Skeletal muscle cell (primary cell): ENCODE results near the gene PNKD.

Experiments
- DNase-seq: peaks from one replicate; pipeline ENCODE4 v3.0.0-alpha.2; 2010; ENCODE audit warnings: low read depth
- H3K4me3 ChIP-seq: 2 replicates; pipeline ENCODE4 v1.5.1; 2011; ENCODE audit warnings: low read depth, mild to moderate bottlenecking, control low read depth, low read length, moderate library complexity

The PNKD gene

GRCh38 chr2:218360453-218360852 is 90.1 kb downstream of the PNKD start:
- DNase-seq = no peak

GRCh38 chr2:218362606-218363005 is 92.3 kb downstream of the PNKD start:
- DNase-seq = no peak
- no peak overlapping the region for H3K4me3 ChIP-seq

More at GRCh38 chr2:218360453-218360852, 90.1 kb downstream of the PNKD start:
- no peak overlapping the region for H3K4me3 ChIP-seq

- no peak for DNase-seq
- no peak overlapping the region for H3K4me3 ChIP-seq
Measured at GRCh38 chr2:218363736-218364135, 93.4 kb downstream of the PNKD start.

- no peak for DNase-seq
- H3K4me3 ChIP-seq = no peak overlapping the region
Measured at GRCh38 chr2:218364196-218364595, 93.9 kb downstream of the PNKD start.

- DNase-seq = no peak
- H3K4me3 ChIP-seq = peak overlapping the region; percentile 48
Measured at GRCh38 chr2:218366621-218367414, 96.5 kb downstream of the PNKD start.

GRCh38 chr2:218367415-218368149 is 97.3 kb downstream of the PNKD start:
- H3K4me3 ChIP-seq = peak overlapping the region; percentile 48
- no peak for DNase-seq

GRCh38 chr2:218368150-218368528 is 97.8 kb downstream of the PNKD start:
- H3K4me3 ChIP-seq = peak overlapping the region; percentile 48
- no peak for DNase-seq

- DNase-seq = no peak
- no peak overlapping the region for H3K4me3 ChIP-seq
Measured at GRCh38 chr2:218368621-218369153, 98.4 kb downstream of the PNKD start.

- no peak overlapping the region for H3K4me3 ChIP-seq
- DNase-seq = no peak
Measured at GRCh38 chr2:218369330-218369729, 99.0 kb downstream of the PNKD start.

GRCh38 chr2:218370410-218371063 is 100.2 kb downstream of the PNKD start:
- no peak overlapping the region for H3K4me3 ChIP-seq
- peak; percentile 49 for DNase-seq

GRCh38 chr2:218371983-218372350 is 101.6 kb downstream of the PNKD start:
- H3K4me3 ChIP-seq = no peak overlapping the region
- DNase-seq = no peak

GRCh38 chr2:218374795-218375194 is 104.5 kb downstream of the PNKD start:
- H3K4me3 ChIP-seq = no peak overlapping the region
- no peak for DNase-seq

- DNase-seq = no peak
- H3K4me3 ChIP-seq = no peak overlapping the region
Measured at GRCh38 chr2:218375212-218375611, 104.9 kb downstream of the PNKD start.

- no peak overlapping the region for H3K4me3 ChIP-seq
- DNase-seq = no peak
Measured at GRCh38 chr2:218378053-218378452, 107.7 kb downstream of the PNKD start.

- DNase-seq = no peak
Measured at GRCh38 chr2:218381916-218382366, 111.6 kb downstream of the PNKD start, which contains the start of gene SLC11A1. SLC11A1 (plus strand) TSS chr2:218382273; CDS start chr2:218382369, 96 bp downstream.

GRCh38 chr2:218382785-218383184 is 112.5 kb downstream of the PNKD start:
- H3K4me3 ChIP-seq = no peak overlapping the region
- DNase-seq = no peak

More at GRCh38 chr2:218381916-218382366, 111.6 kb downstream of the PNKD start, which contains the start of gene SLC11A1:
- no peak within 1 kb of the TSS for H3K4me3 ChIP-seq

- no peak overlapping the region for H3K4me3 ChIP-seq
- no peak for DNase-seq
Measured at GRCh38 chr2:218383892-218384519, 113.7 kb downstream of the PNKD start.

- H3K4me3 ChIP-seq = no peak overlapping the region
- no peak for DNase-seq
Measured at GRCh38 chr2:218384975-218385374, 114.7 kb downstream of the PNKD start.
